GM21367 (cell line): ENCODE results near the gene CACTIN.
"Not testable (repeated sequence)": the region's sequence is repeated elsewhere in the genome, so short reads cannot be mapped to it uniquely, and the experiment has no call there.

Source experiments
- ATAC-seq: cut with Tn5 transposase; IDR thresholded peaks from one replicate; pipeline ENCODE4 v1.9.1; 2021; ENCODE audit not compliant: unreplicated experiment

Gene CACTIN

GRCh38 chr19:3573162-3573857 lies 53.3 kb downstream of the CACTIN start:
- ATAC-seq: peak; percentile 4

GRCh38 chr19:3572855-3573161 lies 53.8 kb downstream of the CACTIN start, which contains the start of gene HMG20B:
HMG20B (plus strand) TSS chr19:3572944; CDS start chr19:3573310, 366 bp downstream.
- ATAC-seq: no peak

GRCh38 chr19:3572132-3572854 lies 54.3 kb downstream of the CACTIN start:
- ATAC-seq: peak; percentile 79

- no peak for ATAC-seq
Measured at GRCh38 chr19:3570606-3571011, 56.0 kb downstream of the CACTIN start.

GRCh38 chr19:3570042-3570441 lies 56.5 kb downstream of the CACTIN start:
- ATAC-seq: not testable (repeated sequence)

- no peak for ATAC-seq
Measured at GRCh38 chr19:3565139-3565538, 61.5 kb downstream of the CACTIN start.

GRCh38 chr19:3563709-3564524 lies 62.7 kb downstream of the CACTIN start:
- ATAC-seq: no peak
